ELR (cell line): ENCODE measurements around the gene BICDL2.

Source experiments
- DNase-seq: peaks from one replicate; pipeline ENCODE4 v3.0.0-alpha.2; 2015; ENCODE audit warnings: low read depth

BICDL2 gene

GRCh38 chr16:2985462-2985861 is 51.3 kb downstream of the BICDL2 start:
- DNase-seq = no peak

GRCh38 chr16:2983706-2984136 is 53.0 kb downstream of the BICDL2 start:
- peak; percentile 87 for DNase-seq

GRCh38 chr16:2982402-2982801 is 54.3 kb downstream of the BICDL2 start:
- DNase-seq = no peak

- DNase-seq = no peak
Measured at GRCh38 chr16:2981899-2982250, 54.9 kb downstream of the BICDL2 start.

- DNase-seq = no peak
Measured at GRCh38 chr16:2981177-2981898, 55.4 kb downstream of the BICDL2 start.

- DNase-seq = peak; percentile 88
Measured at GRCh38 chr16:2980227-2981176, 56.2 kb downstream of the BICDL2 start, which contains the start of gene PKMYT1. TSS of gene PKMYT1 (minus strand) at chr16:2980446. CDS start at chr16:2979657, 789 bp downstream.

- DNase-seq = peak; percentile 47
Measured at GRCh38 chr16:2979669-2980226, 57.0 kb downstream of the BICDL2 start.
